NCI-H1048 (cell line): ENCODE measurements around the gene EPHA2.

Experiments used
- DNase-seq: peaks from one replicate; lab custom pipeline; 2025; lab: John Stamatoyannopoulos, UW

The EPHA2 gene

DNA sequence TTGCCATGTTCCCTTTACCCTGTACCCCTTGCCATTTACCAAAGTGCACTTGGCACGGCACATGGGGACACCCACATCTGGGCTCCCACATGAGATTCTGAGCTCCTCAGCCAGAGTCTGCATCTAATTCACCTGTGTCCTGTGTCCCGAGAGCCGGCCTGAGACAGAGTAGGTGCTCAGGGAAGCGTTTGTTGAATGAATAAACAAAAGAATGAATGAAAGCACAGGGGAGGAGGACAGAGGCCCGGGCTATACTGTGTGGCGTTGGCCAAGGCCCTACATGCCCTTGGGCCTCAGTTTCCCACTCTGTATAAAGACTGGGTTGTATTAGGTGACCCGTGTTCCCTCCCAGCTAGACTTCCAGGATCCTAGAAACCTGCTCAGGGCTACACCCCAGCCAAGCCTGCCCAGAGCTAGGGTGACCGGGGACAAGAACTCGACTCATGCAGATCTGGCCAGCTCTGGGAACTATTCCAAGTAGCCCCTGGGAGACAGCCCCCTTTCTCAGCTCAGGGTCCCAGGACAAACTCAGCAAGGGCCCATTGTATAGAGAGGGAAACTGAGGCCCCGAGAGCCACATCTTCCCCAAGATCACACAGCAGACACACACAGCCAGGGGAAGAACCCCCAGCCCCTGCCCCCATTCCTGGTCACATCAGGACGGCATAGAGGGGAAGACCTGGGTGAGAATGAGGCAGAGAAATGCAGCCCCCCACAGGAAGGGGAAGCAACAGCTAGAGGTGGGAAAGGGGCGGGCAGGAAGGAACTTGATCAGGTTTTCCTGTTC is 6.0 kb downstream of the EPHA2 start:
- DNase-seq, result no peak

- no peak for DNase-seq
Measured at GRCh38 chr1:16149146-16149545, 6.7 kb downstream of the EPHA2 start.

- no peak for DNase-seq
Measured at GRCh38 chr1:16148329-16149092, 7.4 kb downstream of the EPHA2 start.

DNA sequence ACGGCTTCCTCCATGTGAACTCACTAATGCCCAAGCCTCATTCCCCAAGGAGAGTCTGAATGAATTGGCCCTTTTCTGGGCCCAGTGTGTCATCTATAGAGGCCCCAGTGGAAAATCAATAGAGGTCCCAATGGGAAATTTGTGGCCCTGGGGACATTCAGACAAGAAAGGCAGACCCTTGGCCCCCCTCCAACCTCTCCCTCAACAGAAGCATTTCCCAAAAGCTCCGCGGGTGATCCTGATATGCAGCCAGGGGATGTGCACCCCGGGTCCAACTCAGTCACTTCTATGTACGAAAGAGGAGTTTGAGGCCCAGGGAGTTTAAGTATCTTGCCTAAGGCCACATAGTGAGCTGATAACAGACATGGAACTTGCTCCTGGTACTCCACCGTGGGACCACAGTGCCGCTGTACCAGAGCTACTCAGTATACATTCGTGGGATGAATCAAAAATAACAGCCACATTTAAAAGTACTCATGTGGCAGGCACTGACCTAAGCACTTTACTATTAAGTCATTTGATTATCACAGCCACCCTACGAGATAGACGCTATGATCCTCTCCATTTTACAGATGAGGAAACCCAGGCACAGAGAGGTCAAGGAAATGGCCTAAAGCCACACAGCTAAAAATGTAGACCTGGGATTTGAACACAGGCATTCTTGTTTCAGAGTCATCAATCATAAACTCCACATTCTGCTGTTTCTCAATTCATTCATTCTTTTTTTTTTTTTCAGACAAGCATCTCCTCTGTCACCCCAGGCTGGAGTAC is 8.5 kb downstream of the EPHA2 start:
- no peak for DNase-seq

DNA sequence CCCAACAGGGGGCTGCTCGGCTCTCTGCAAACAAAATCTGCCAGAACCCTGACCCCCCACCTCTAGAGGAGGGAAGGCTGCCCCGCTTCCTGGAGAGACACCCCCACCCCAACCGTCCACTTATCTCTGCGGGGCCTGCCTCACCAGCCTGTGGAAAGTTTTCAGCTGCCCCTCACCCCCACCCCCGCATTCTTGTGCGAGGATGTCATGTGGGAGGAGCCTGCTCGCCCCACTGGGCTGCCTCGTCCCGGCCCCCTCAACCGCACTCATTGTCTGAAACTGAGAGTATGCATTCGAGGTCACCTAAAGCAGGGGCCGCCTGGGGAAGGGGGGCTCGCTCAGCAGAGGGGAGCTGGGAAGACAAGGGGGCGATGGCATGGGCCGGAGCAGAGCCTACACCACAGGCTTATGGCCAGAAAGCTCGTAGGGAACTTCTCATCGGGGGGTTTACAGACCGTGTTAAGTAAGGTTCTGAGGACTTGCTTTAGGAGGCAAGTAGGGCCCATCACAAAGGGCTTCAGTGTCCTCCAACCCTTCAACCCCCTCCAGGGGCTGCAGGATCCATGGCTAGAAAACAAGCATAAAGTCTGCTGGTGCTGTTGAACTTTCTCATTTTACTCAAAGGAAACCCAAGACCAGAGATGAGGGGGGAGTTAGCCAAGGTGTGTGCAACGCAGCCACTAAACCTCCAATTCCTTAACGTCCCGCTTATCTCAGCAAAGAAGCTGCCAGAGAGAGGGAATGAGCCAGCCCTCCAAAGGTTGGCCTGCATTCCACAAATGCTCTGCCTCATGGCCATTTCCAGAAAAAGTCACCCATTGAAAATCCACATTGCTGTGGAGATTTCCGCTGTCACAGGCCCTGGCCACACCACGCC is 9.4 kb downstream of the EPHA2 start:
- no peak for DNase-seq

GRCh38 chr1:16145662-16146278 is 10.1 kb downstream of the EPHA2 start:
- no peak for DNase-seq

DNA sequence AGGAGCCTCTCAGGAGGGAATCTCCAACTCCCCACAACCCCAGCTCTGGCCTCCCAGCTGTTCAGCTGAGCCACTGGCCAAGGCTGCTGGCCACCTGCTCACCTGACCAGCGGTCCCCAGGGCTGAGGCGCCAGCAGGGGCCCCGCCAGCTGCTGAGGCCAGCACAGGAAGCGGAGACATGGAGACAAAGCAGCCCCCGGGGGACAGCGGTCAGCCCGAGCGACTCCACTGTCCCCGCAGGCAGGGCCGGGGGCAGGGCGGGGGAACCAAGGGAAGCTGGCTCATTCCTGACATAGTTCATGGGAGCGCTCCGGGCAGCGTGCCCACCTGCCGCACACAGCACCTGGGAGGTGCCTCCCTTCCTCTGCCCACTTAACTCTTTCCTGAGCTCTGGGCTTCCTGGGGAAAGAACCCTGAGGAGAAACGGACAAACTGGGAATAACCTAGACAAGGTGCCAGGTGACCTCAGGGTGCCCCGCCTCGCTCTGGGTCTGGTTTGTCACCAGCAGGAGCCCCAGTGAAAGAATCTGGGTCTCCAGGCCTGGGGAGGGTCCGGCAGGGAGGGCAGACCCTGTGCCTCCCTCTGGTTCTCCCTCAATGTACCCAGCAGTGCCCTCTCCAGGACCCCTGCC is 10.7 kb downstream of the EPHA2 start:
- DNase-seq, result no peak

DNA sequence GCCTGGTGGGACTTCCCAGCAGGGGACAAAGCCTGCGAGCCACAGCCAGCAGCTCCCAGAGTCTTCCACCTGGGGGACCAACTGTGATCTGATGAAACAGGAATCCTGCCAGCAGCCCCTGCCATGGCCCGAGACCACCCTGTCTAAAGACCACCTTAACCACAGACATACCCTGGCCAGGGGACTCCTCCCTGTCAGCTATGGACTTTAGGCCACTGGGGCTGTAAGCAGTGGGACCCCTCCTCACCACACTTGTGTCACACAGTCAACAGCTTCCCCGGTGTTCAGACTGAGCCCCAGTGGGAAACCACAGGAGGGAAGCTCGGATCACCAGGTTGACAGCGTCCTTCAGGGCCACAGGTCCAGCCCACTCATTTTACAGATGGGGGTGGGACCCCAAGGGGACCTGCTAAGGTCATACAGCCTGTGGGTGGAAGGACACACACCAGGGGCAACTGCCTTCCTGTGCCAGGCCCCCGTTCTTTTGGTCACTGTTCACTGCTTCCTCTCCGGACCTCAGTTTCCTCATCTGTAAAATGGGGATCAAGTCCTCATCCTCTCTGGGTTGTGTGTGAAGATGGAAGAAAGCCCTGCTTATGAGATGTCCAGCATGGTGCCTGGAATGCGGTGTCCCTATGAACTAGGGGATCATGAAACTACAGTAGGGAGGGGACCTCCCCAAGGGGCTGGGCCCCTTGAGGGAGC is 11.4 kb downstream of the EPHA2 start:
- no peak for DNase-seq

DNA sequence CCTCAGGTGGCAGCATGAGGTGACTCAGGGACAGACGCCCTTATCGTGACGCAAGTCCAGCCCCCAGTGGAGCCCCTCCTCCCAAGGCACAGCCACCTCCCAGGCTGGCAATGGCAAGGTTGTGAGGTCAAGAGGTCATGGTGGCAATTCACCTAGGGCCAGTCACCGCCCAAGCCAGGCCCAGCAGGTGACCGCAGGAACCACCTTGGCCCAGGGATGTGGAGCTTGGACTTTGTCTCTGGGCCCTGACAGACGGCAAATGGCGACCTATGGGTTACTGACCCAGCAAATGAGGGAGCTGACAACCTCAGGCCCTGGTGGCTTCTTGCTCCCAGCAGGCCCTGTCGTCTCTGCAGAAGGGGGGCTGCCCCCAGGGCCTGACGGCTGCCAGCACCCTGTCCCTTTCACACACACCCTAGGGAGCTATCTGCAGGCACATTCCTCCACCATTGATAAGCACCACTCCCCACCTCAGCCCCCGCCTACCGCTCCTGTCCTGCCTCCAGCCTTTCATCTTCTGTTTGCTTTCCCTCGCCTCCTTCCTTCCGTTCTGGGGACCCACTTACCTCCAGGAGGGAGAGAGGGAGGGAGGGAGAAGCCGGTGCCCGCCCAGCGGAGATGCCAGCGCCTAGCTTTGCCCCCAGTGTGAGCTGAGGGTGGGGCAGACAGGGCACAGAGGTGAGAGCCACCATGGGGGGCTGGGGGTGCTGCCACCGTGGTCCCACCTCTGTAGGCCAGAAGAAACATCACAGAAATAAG is 12.1 kb downstream of the EPHA2 start:
- DNase-seq, result no peak

- DNase-seq, result no peak
Measured at GRCh38 chr1:16143005-16143565, 12.8 kb downstream of the EPHA2 start.

DNA sequence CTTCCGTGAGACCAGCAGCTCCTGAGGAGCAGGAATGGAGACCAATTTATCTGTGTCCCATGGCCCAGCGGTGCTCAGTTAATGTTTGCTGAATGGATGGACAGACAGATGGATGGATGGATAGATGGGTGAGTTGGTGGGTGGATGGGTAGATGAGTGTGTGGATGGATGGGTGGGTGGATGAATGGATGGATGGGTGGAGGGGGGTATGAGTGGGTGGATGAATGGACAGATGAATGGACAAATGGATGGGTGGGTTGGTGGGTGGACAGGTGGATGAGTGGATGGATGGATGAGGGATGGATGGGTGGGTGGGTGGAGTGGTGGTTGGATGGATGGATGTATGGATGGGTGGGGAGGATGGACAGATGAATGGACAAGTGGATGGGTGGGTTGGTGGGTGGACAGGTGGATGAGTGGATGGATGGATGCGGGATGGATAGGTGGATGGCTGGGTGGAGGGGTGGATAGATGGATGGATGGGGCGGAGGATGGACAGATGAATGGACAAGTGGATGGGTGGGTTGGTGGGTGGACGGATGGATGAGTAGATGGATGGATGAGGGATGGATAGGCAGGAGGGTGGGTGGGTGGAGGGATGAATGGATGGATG is 13.4 kb downstream of the EPHA2 start:
- no peak for DNase-seq

GRCh38 chr1:16141573-16142336 is 14.1 kb downstream of the EPHA2 start:
- no peak for DNase-seq

GRCh38 chr1:16140068-16140596 is 15.7 kb downstream of the EPHA2 start:
- no peak for DNase-seq

DNA sequence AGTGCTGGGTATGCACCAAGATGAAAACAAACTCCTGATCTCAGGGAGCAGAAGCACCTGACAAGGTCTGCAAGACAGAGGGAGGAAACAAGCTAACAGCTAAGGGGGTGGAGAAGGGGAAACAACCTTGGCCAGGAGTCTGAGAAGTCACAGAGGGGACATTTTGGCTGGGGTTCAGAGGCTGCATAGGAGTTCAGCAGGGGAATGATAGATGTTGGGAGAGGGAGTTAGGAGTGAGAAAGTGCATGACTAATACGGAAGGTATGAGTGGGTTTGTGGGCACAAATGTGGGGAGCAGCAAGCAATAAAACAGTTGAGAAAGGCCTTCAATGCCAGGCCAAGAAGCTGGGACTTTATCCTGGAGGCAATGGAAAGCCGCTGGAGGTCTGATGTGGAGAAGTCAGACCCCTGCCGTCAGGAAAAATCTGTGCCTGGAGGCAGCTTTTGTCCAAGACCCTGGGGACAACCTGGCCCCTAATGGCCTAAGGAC is 16.4 kb downstream of the EPHA2 start:
- DNase-seq, result no peak

DNA sequence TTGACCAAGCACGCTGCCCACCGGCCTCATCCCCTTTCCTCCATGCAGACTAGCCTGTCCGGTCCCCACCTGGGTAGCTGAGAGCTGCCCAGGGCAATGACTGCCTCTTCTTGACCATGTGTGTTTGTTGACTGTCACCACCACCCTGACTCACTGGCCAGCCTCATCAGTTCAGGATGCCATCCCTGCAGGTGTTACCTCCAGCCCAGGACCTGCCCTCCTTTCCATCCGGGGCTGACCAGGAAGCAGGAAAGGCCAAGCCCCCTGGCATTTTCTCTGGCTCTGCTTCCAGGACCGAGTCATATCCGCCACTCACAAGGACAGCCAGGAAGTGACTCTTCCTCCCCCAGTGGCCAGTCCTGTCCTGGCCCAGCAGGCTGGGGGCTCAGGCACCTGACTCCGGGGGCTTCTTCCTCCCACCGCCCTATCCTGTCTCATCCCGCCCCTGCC is 17.1 kb downstream of the EPHA2 start:
- no peak for DNase-seq

DNA sequence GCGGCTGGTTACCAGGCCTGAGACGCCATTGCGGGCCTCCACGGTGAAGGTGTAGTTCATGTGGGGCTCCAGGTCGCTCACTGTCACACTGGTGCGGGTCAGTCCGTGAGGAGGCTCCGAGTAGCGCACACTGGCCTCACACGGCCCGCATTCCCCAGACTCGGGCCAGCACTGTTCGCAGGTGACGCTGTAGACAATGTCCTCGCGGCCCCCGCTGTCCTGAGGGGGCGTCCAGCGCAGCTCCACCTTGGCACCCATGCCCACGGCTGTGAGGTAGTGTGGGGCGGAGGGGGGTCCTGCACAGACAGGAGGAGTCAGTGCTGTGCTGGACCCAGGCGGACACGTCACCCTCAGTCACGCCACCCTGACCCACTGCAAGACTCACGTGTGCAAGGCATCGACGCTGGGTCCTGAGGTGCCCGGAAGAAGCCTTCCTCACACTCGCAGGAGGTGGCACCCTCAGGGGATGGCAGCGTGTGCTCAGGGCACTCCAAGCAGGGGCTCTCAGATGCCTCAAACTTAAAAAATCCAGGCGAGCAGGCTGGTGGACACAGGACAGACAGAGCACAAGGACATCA is 17.9 kb downstream of the EPHA2 start:
- DNase-seq, result no peak

GRCh38 chr1:16135501-16135900 is 20.4 kb downstream of the EPHA2 start:
- DNase-seq, result no peak
